Neural cell (in vitro differentiated cells): ENCODE results near the gene TSPAN18. TPM values are rescaled to one million over a fixed set of nuclear protein-coding genes. Genes with fewer than 3 reads are reported as not detected.

Experiments used
- H2AFZ ChIP-seq: fragments of 200-600, 300-800 bp; sonication (generic), shearing (Covaris generic); 2 replicates; pipeline ENCODE4 v1.6.0; 2014; ENCODE audit warnings: low read depth, mild to moderate bottlenecking, antibody characterized with exemption, low read length, moderate library complexity
- H3F3A ChIP-seq: fragments of 200-600 bp; shearing (Covaris generic); 2 replicates; pipeline ENCODE4 v1.6.1; 2016; ENCODE audit warnings: mild to moderate bottlenecking, moderate library complexity, mixed read lengths, antibody characterized with exemption, low read length; ENCODE audit not compliant: insufficient read depth, poor library complexity, severe bottlenecking
- H3K27ac ChIP-seq: fragments of 200-600, 300-800 bp; sonication (generic), shearing (Covaris generic); 2 replicates; pipeline ENCODE4 v1.5.1; 2014; ENCODE audit warnings: mild to moderate bottlenecking, low read length, moderate library complexity
- H3K27me3 ChIP-seq: fragments of 300-800, 200-600 bp; sonication (generic), shearing (Covaris generic); 2 replicates; pipeline ENCODE4 v1.6.0; 2014; ENCODE audit warnings: mild to moderate bottlenecking, low read depth, low read length, moderate library complexity; ENCODE audit not compliant: insufficient read depth
- H3K36me3 ChIP-seq: fragments of 300-800, 200-600 bp; sonication (generic), shearing (Covaris generic); 2 replicates; pipeline ENCODE4 v1.5.1; 2014; ENCODE audit warnings: mild to moderate bottlenecking, antibody characterized with exemption, low read length, moderate library complexity; ENCODE audit not compliant: insufficient read depth
- H3K4me2 ChIP-seq: fragments of 300-800, 200-600 bp; sonication (generic), shearing (Covaris generic); 2 replicates; pipeline ENCODE4 v1.6.0; 2014; ENCODE audit warnings: mild to moderate bottlenecking, low read length
- H3K4me3 ChIP-seq: fragments of 300-800, 200-600 bp; sonication (generic), shearing (Covaris generic); 2 replicates; pipeline ENCODE4 v1.5.1; 2014; ENCODE audit warnings: mild to moderate bottlenecking, low read length, moderate library complexity
- H3K79me2 ChIP-seq: fragments of 200-600 bp; shearing (Covaris generic); replicated peaks from 2 replicates; pipeline ENCODE4 v1.6.0; 2014; ENCODE audit warnings: mild to moderate bottlenecking, low read length, moderate library complexity; ENCODE audit not compliant: insufficient read depth
- H3K9ac ChIP-seq: fragments of 300-800, 200-600 bp; sonication (generic), shearing (Covaris generic); 2 replicates; pipeline ENCODE4 v1.6.1; 2016; ENCODE audit warnings: mild to moderate bottlenecking, low read length, mixed read lengths
- H3K9me2 ChIP-seq: fragments of 200-600 bp; shearing (Covaris generic); 2 replicates; pipeline ENCODE4 v1.6.1; 2016; ENCODE audit warnings: mild to moderate bottlenecking, low read length, mixed read lengths; ENCODE audit not compliant: insufficient read depth
- H3K9me3 ChIP-seq: fragments of 200-600, 300-800 bp; sonication (generic), shearing (Covaris generic); 2 replicates; pipeline ENCODE4 v1.6.1; 2016; ENCODE audit warnings: mild to moderate bottlenecking, mixed run types, low read length, moderate library complexity, mixed read lengths
- H4K20me1 ChIP-seq: fragments of 200-600 bp; shearing (Covaris generic); 2 replicates; pipeline ENCODE4 v1.6.1; 2016; ENCODE audit warnings: mild to moderate bottlenecking, mixed run types; ENCODE audit not compliant: insufficient read depth
- CTCF ChIP-seq: fragments of 450-650 bp; IDR thresholded peaks from 2 replicates; pipeline ENCODE4 v1.5.1; 2014; ENCODE audit warnings: antibody characterized with exemption, mild to moderate bottlenecking, moderate library complexity; ENCODE audit not compliant: poor library complexity, severe bottlenecking
- EP300 ChIP-seq: fragments of 450-650 bp; conservative IDR thresholded peaks from 2 replicates; pipeline ENCODE4 v1.6.1; 2014; ENCODE audit warnings: antibody characterized with exemption, mild to moderate bottlenecking, moderate library complexity; ENCODE audit not compliant: poor library complexity, severe bottlenecking
- EZH2 ChIP-seq: fragments of 200-600, 300-800 bp; shearing (Covaris generic), sonication (generic); IDR thresholded peaks from 2 replicates; pipeline ENCODE4 v1.6.1; 2014; ENCODE audit warnings: antibody characterized with exemption, low read length, borderline replicate concordance, mild to moderate bottlenecking; ENCODE audit not compliant: insufficient read depth, poor library complexity, severe bottlenecking
- MXI1 ChIP-seq: fragments of 450-650 bp; conservative IDR thresholded peaks from 2 replicates; pipeline ENCODE4 v1.6.1; 2014; ENCODE audit warnings: antibody characterized with exemption, mild to moderate bottlenecking; ENCODE audit not compliant: poor library complexity, severe bottlenecking
- POLR2AphosphoS5 ChIP-seq: IDR thresholded peaks from 2 replicates; pipeline ENCODE4 v1.6.1; 2012
- RAD21 ChIP-seq: fragments of 450-650 bp; conservative IDR thresholded peaks from 2 replicates; pipeline ENCODE4 v1.6.1; 2014; ENCODE audit warnings: antibody characterized with exemption, mild to moderate bottlenecking, moderate library complexity
- REST ChIP-seq: IDR thresholded peaks from 2 replicates; pipeline ENCODE4 v1.6.1; 2012; ENCODE audit warnings: borderline replicate concordance
- SMC3 ChIP-seq: fragments of 450-650 bp; conservative IDR thresholded peaks from 2 replicates; pipeline ENCODE4 v1.6.1; 2014; ENCODE audit warnings: antibody characterized with exemption, mild to moderate bottlenecking, moderate library complexity; ENCODE audit not compliant: poor library complexity
- TAF1 ChIP-seq: IDR thresholded peaks from 2 replicates; pipeline ENCODE4 v1.6.1; 2012; ENCODE audit warnings: low read depth
- polyA plus RNA-seq: library from polyadenylated mRNA; depleted of rRNA; stranded (reverse); fragments of >200 nt; gene quantifications from 2 replicates; pipeline ENCODE4 v1.2.3, GENCODE V29; 2014

Gene TSPAN18
- polyA plus RNA-seq, 1 donor from 2014 or later = 8.4 TPM

DNA sequence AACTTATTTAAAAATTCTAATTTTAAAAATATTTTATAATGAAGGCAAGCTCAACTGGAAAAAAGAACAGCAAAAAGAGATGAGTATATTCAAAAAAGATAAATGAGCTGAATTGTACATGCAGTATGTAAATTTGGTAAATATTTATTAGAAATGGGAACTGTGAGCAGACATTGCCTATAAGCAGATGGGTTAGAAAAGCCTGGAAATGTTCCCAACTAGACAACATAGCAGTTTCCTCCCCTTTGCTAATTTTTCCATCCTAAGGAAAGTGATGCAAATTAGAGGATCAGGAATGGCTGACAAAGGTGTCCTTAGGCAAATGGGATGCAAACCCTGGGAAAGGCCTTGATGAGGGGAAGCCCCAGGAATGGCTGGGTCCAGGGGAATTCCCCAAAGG, 186.7 kb downstream of the TSPAN18 start:
- TF ChIP-seq MXI1 = no peak
- H3K27ac ChIP-seq = no peak overlapping the region
- no peak overlapping the region for H2AFZ ChIP-seq
- no peaks in the 10 kb centered on the region for H3K79me2 ChIP-seq
- H3K27me3 ChIP-seq = no peaks in the 10 kb centered on the region
- no peak overlapping the region for H3K4me3 ChIP-seq
- H3K9me3 ChIP-seq = no peaks in the 10 kb centered on the region
- H3K36me3 ChIP-seq = no peaks in the 10 kb centered on the region
- no peaks in the 10 kb centered on the region for H3K9me2 ChIP-seq
- H3F3A ChIP-seq = no peaks in the 10 kb centered on the region
- H4K20me1 ChIP-seq = no peaks in the 10 kb centered on the region
- H3K4me2 ChIP-seq = no peak overlapping the region
- H3K9ac ChIP-seq = no peak overlapping the region

GRCh38 chr11:44914105-44914504, 187.3 kb downstream of the TSPAN18 start:
- no peak overlapping the region for H3K4me2 ChIP-seq
- no peak overlapping the region for H2AFZ ChIP-seq
- H3K79me2 ChIP-seq = no peaks in the 10 kb centered on the region
- H3K9ac ChIP-seq = no peak overlapping the region
- TF ChIP-seq POLR2AphosphoS5 (no peak), TAF1 (no peak), SMC3 (no peak), CTCF (no peak), RAD21 (no peak), MXI1 (no peak), EZH2 (no peak), REST (no peak), EP300 (no peak)
- H3K9me2 ChIP-seq = no peaks in the 10 kb centered on the region
- H3K36me3 ChIP-seq = no peaks in the 10 kb centered on the region
- no peaks in the 10 kb centered on the region for H3K27me3 ChIP-seq
- no peak overlapping the region for H3K27ac ChIP-seq
- H3F3A ChIP-seq = no peaks in the 10 kb centered on the region
- H3K4me3 ChIP-seq = no peak overlapping the region
- no peaks in the 10 kb centered on the region for H3K9me3 ChIP-seq
- H4K20me1 ChIP-seq = no peaks in the 10 kb centered on the region

GRCh38 chr11:44915004-44915403, 188.2 kb downstream of the TSPAN18 start:
- no peaks in the 10 kb centered on the region for H3K79me2 ChIP-seq
- no peak overlapping the region for H3K27ac ChIP-seq
- H2AFZ ChIP-seq = no peak overlapping the region
- no peaks in the 10 kb centered on the region for H3K27me3 ChIP-seq
- no peaks in the 10 kb centered on the region for H4K20me1 ChIP-seq
- no peak overlapping the region for H3K4me2 ChIP-seq
- H3K9me2 ChIP-seq = no peaks in the 10 kb centered on the region
- no peak overlapping the region for H3K9ac ChIP-seq
- H3K9me3 ChIP-seq = no peaks in the 10 kb centered on the region
- H3K4me3 ChIP-seq = no peak overlapping the region
- H3F3A ChIP-seq = no peaks in the 10 kb centered on the region
- TF ChIP-seq MXI1 = no peak
- no peak for TF ChIP-seq POLR2AphosphoS5
- TF ChIP-seq RAD21 = no peak
- TF ChIP-seq EZH2 = no peak
- no peak for TF ChIP-seq TAF1
- no peaks in the 10 kb centered on the region for H3K36me3 ChIP-seq
